IPS-NIHi7 (cell line): ENCODE results near the gene PRDM16.

Experiments used
- DNase-seq: peaks from one replicate; pipeline ENCODE4 v3.0.0; 2012; ENCODE audit warnings: mixed read lengths; ENCODE audit errors: extremely low spot score

The PRDM16 gene

GRCh38 chr1:3352952-3353331 is 283.9 kb downstream of the PRDM16 start:
- DNase-seq, result no peak

GRCh38 chr1:3353876-3354275 is 284.9 kb downstream of the PRDM16 start:
- DNase-seq, result no peak

- DNase-seq, result no peak
Measured at GRCh38 chr1:3355089-3355488, 286.1 kb downstream of the PRDM16 start.

GRCh38 chr1:3355894-3356826 is 287.2 kb downstream of the PRDM16 start:
- no peak for DNase-seq

- no peak for DNase-seq
Measured at GRCh38 chr1:3356827-3357460, 287.9 kb downstream of the PRDM16 start.

- no peak for DNase-seq
Measured at GRCh38 chr1:3357526-3358297, 288.7 kb downstream of the PRDM16 start.

- DNase-seq, result no peak
Measured at GRCh38 chr1:3359351-3359750, 290.3 kb downstream of the PRDM16 start.

GRCh38 chr1:3359756-3360440 is 290.9 kb downstream of the PRDM16 start:
- DNase-seq, result no peak

GRCh38 chr1:3360646-3361257 is 291.7 kb downstream of the PRDM16 start:
- no peak for DNase-seq

- no peak for DNase-seq
Measured at GRCh38 chr1:3363023-3363422, 294.0 kb downstream of the PRDM16 start.

- no peak for DNase-seq
Measured at GRCh38 chr1:3363756-3364155, 294.8 kb downstream of the PRDM16 start.

GRCh38 chr1:3364551-3364950 is 295.5 kb downstream of the PRDM16 start:
- no peak for DNase-seq

- DNase-seq, result no peak
Measured at GRCh38 chr1:3364983-3365382, 296.0 kb downstream of the PRDM16 start.

- no peak for DNase-seq
Measured at GRCh38 chr1:3365523-3366125, 296.6 kb downstream of the PRDM16 start.

GRCh38 chr1:3366126-3367051 is 297.4 kb downstream of the PRDM16 start:
- DNase-seq, result no peak

GRCh38 chr1:3367376-3367775 is 298.4 kb downstream of the PRDM16 start:
- no peak for DNase-seq

GRCh38 chr1:3368059-3368458 is 299.1 kb downstream of the PRDM16 start:
- no peak for DNase-seq

GRCh38 chr1:3368711-3369445 is 299.9 kb downstream of the PRDM16 start:
- peak; percentile 43 for DNase-seq

- DNase-seq, result no peak
Measured at GRCh38 chr1:3369446-3370076, 300.6 kb downstream of the PRDM16 start.
